SU-DHL-6 (cell line): ENCODE measurements around the gene LRFN5.

Experiments used
- H2AFZ ChIP-seq: fragments of 200-600 bp; sonication (generic); 2 replicates; pipeline ENCODE4 v1.6.1; 2014; ENCODE audit warnings: low read depth, mild to moderate bottlenecking, moderate library complexity, mixed read lengths, antibody characterized with exemption, low read length; ENCODE audit not compliant: severe bottlenecking
- H3F3A ChIP-seq: fragments of 200-600 bp; shearing (Covaris generic); 2 replicates; pipeline ENCODE4 v1.6.0; 2016; ENCODE audit warnings: antibody characterized with exemption, mild to moderate bottlenecking; ENCODE audit not compliant: insufficient read depth
- H3K27ac ChIP-seq: fragments of 200-600 bp; sonication (generic); 2 replicates; pipeline ENCODE4 v1.5.1; 2016; ENCODE audit warnings: low read depth, mild to moderate bottlenecking, low read length, moderate library complexity, mixed read lengths
- H3K27me3 ChIP-seq: fragments of 200-600 bp; sonication (generic), shearing (Covaris generic); 2 replicates; pipeline ENCODE4 v1.6.0; 2014; ENCODE audit warnings: mild to moderate bottlenecking, low read length
- H3K36me3 ChIP-seq: fragments of 200-600 bp; sonication (generic); 2 replicates; pipeline ENCODE4 v1.6.1; 2014; ENCODE audit warnings: mild to moderate bottlenecking, low read length, mixed read lengths
- H3K4me2 ChIP-seq: fragments of 300-600, 200-600 bp; shearing (Covaris generic), sonication (generic); 2 replicates; pipeline ENCODE4 v1.6.0; 2014; ENCODE audit warnings: low read length, low read depth, mild to moderate bottlenecking; ENCODE audit not compliant: poor library complexity, severe bottlenecking
- H3K4me3 ChIP-seq: fragments of 200-600 bp; sonication (generic); 2 replicates; pipeline ENCODE4 v1.5.1; 2014; ENCODE audit warnings: antibody characterized with exemption, low read length, mild to moderate bottlenecking, mixed read lengths; ENCODE audit not compliant: insufficient read depth, poor library complexity, severe bottlenecking
- H3K79me2 ChIP-seq: fragments of 200-600 bp; sonication (generic); 2 replicates; pipeline ENCODE4 v1.6.1; 2014; ENCODE audit warnings: mild to moderate bottlenecking, low read length, moderate library complexity; ENCODE audit not compliant: insufficient read depth
- H3K9ac ChIP-seq: fragments of 200-600 bp; sonication (generic); 2 replicates; pipeline ENCODE4 v1.7.0; 2014; ENCODE audit warnings: mild to moderate bottlenecking, low read length
- H3K9me2 ChIP-seq: fragments of 200-600 bp; sonication (generic); replicated peaks from 2 replicates; pipeline ENCODE4 v1.6.1; 2014; ENCODE audit warnings: low read length; ENCODE audit not compliant: insufficient read depth
- H3K9me3 ChIP-seq: fragments of 200-600 bp; sonication (generic); 2 replicates; pipeline ENCODE4 v1.6.1; 2014; ENCODE audit warnings: low read length, mixed read lengths; ENCODE audit not compliant: insufficient read depth
- H4K20me1 ChIP-seq: fragments of 200-600 bp; sonication (generic); 2 replicates; pipeline ENCODE4 v1.6.1; 2014; ENCODE audit warnings: low read depth, mild to moderate bottlenecking, antibody characterized with exemption, low read length, moderate library complexity, mixed read lengths
- CTCF ChIP-seq: fragments of 200-600 bp; sonication (generic); IDR thresholded peaks from one replicate; pipeline ENCODE4 v1.5.1; 2017; ENCODE audit warnings: antibody characterized with exemption, mild to moderate bottlenecking, low read length, moderate library complexity; ENCODE audit not compliant: insufficient read depth, poor library complexity, severe bottlenecking
- EZH2phosphoT487 ChIP-seq: fragments of 200-600 bp; sonication (generic), shearing (Covaris generic); conservative IDR thresholded peaks from 2 replicates; pipeline ENCODE4 v1.6.1; 2018; ENCODE audit warnings: mild to moderate bottlenecking, antibody characterized with exemption, low read length, moderate library complexity, mixed read lengths

LRFN5 gene

GRCh38 chr14:41915732-41916131 lies 309.1 kb downstream of the LRFN5 start:
- no peaks in the 10 kb centered on the region for H4K20me1 ChIP-seq
- no peak overlapping the region for H2AFZ ChIP-seq
- no peaks in the 10 kb centered on the region; the same call in 1 of the 2 replicates for H3K9me2 ChIP-seq
- no peak overlapping the region for H3K4me3 ChIP-seq
- no peaks in the 10 kb centered on the region for H3F3A ChIP-seq
- H3K9me3 ChIP-seq: no peaks in the 10 kb centered on the region
- no peak overlapping the region for H3K4me2 ChIP-seq
- no peak overlapping the region for H3K9ac ChIP-seq
- no peaks in the 10 kb centered on the region for H3K79me2 ChIP-seq
- H3K27ac ChIP-seq: no peak overlapping the region
- TF ChIP-seq CTCF (no peak), EZH2phosphoT487 (no peak)
- H3K27me3 ChIP-seq: no peaks in the 10 kb centered on the region
- H3K36me3 ChIP-seq: no peaks in the 10 kb centered on the region; the same call in 1 of the 2 replicates

GRCh38 chr14:41916313-41916712 lies 309.6 kb downstream of the LRFN5 start:
- no peaks in the 10 kb centered on the region for H3K79me2 ChIP-seq
- H3K4me3 ChIP-seq: no peak overlapping the region
- H3K4me2 ChIP-seq: no peak overlapping the region
- TF ChIP-seq CTCF: no peak
- no peak for TF ChIP-seq EZH2phosphoT487
- no peak overlapping the region for H3K27ac ChIP-seq
- no peaks in the 10 kb centered on the region for H3K27me3 ChIP-seq
- H3K9ac ChIP-seq: no peak overlapping the region
- no peaks in the 10 kb centered on the region; the same call in 1 of the 2 replicates for H3K36me3 ChIP-seq
- H4K20me1 ChIP-seq: no peaks in the 10 kb centered on the region
- H3F3A ChIP-seq: no peaks in the 10 kb centered on the region
- no peaks in the 10 kb centered on the region; the same call in 1 of the 2 replicates for H3K9me2 ChIP-seq
- no peaks in the 10 kb centered on the region for H3K9me3 ChIP-seq
- H2AFZ ChIP-seq: no peak overlapping the region

GRCh38 chr14:41925409-41925808 lies 318.7 kb downstream of the LRFN5 start:
- Histone ChIP-seq H3K4me2 (no peak overlapping the region), H3K36me3 (no peaks in the 10 kb centered on the region), H3K27ac (no peak overlapping the region), H3F3A (no peaks in the 10 kb centered on the region), H3K9me2 (no peaks in the 10 kb centered on the region), H3K27me3 (no peaks in the 10 kb centered on the region), H3K9ac (no peak overlapping the region), H3K79me2 (no peaks in the 10 kb centered on the region), H3K9me3 (no peaks in the 10 kb centered on the region), H3K4me3 (no peak overlapping the region), H4K20me1 (no peaks in the 10 kb centered on the region), H2AFZ (peak overlapping the region; percentile 33)
- peak; percentile 15 for TF ChIP-seq CTCF
- no peak for TF ChIP-seq EZH2phosphoT487
